HG03103 (cell line): ENCODE data around the gene ASTN1.

Experiments
- ATAC-seq: cut with Tn5 transposase; IDR thresholded peaks from one replicate; pipeline ENCODE4 v1.9.1; 2021; ENCODE audit warnings: low read depth; ENCODE audit not compliant: unreplicated experiment

The ASTN1 gene

GRCh38 chr1:176996456-176997090 is 167.9 kb downstream of the ASTN1 start:
- no peak for ATAC-seq

- no peak for ATAC-seq
These were observed 169.4 kb downstream of the ASTN1 start for GRCh38 chr1:176994931-176995596.

GRCh38 chr1:176993587-176993986 is 170.9 kb downstream of the ASTN1 start:
- no peak for ATAC-seq

- no peak for ATAC-seq
These were observed 174.8 kb downstream of the ASTN1 start for GRCh38 chr1:176989754-176990153.

GRCh38 chr1:176989023-176989422 is 175.5 kb downstream of the ASTN1 start:
- ATAC-seq: no peak

- no peak for ATAC-seq
These were observed 177.5 kb downstream of the ASTN1 start for GRCh38 chr1:176987016-176987415.

- ATAC-seq: no peak
These were observed 180.8 kb downstream of the ASTN1 start for GRCh38 chr1:176983731-176984130.

- ATAC-seq: no peak
These were observed 187.7 kb downstream of the ASTN1 start for GRCh38 chr1:176976771-176977170.

- ATAC-seq: no peak
These were observed 188.3 kb downstream of the ASTN1 start for GRCh38 chr1:176976225-176976624.

GRCh38 chr1:176964687-176965086 is 199.8 kb downstream of the ASTN1 start:
- ATAC-seq: no peak

GRCh38 chr1:176963181-176963580 is 201.3 kb downstream of the ASTN1 start:
- no peak for ATAC-seq

GRCh38 chr1:176961678-176962077 is 202.8 kb downstream of the ASTN1 start:
- no peak for ATAC-seq

- ATAC-seq: no peak
These were observed 205.2 kb downstream of the ASTN1 start for GRCh38 chr1:176959191-176959820.

- no peak for ATAC-seq
These were observed 206.9 kb downstream of the ASTN1 start for GRCh38 chr1:176957603-176958002.

GRCh38 chr1:176954242-176954641 is 210.3 kb downstream of the ASTN1 start:
- no peak for ATAC-seq

GRCh38 chr1:176950736-176951324 is 213.7 kb downstream of the ASTN1 start:
- no peak for ATAC-seq

GRCh38 chr1:176949033-176949662 is 215.4 kb downstream of the ASTN1 start:
- no peak for ATAC-seq

GRCh38 chr1:176944606-176945005 is 219.9 kb downstream of the ASTN1 start:
- ATAC-seq: no peak

GRCh38 chr1:176943783-176944182 is 220.7 kb downstream of the ASTN1 start:
- no peak for ATAC-seq

GRCh38 chr1:176942346-176942745 is 222.2 kb downstream of the ASTN1 start:
- ATAC-seq: no peak

- no peak for ATAC-seq
These were observed 224.5 kb downstream of the ASTN1 start for GRCh38 chr1:176939993-176940392.
